Left lung (tissue), 10 donors: ENCODE results near the gene WIZ. TPM values are rescaled to one million over a fixed set of nuclear protein-coding genes. Genes with fewer than 3 reads are reported as not detected.

Source experiments
- ATAC-seq: fragments of 200-7000 bp; cut with Tn5 transposase; one replicate; pipeline ENCODE4 v1.9.1; 2020; ENCODE audit warnings: moderate library complexity
- DNase-seq, 4 donors: peaks; one replicate each; pipeline ENCODE4 v3.0.0-alpha.2; 2013 to 2020
- H3K27ac ChIP-seq, 2 donors: fragments of 200-600 bp; sonication (generic) in 1 of 2; one replicate each; pipeline versions ENCODE4 v1.5.0 to v1.8.0; 2020 to 2021
- H3K27me3 ChIP-seq, 2 donors: fragments of 200-600 bp; sonication (generic) in 1 of 2; one replicate each; pipeline versions ENCODE4 v1.5.0 to v1.8.0; 2020 to 2021
- H3K36me3 ChIP-seq, 2 donors: fragments of 200-600 bp; sonication (generic) in 1 of 2; one replicate each; pipeline versions ENCODE4 v1.5.0 to v1.8.0; 2020 to 2021
- H3K4me1 ChIP-seq, 2 donors: fragments of 200-600 bp; one replicate each; pipeline ENCODE4 v1.8.0; 2021
- H3K4me3 ChIP-seq, 2 donors: fragments of 200-600 bp; sonication (generic) in 1 of 2; one replicate each; pipeline versions ENCODE4 v1.5.0 to v1.8.0; 2020 to 2021; ENCODE audit warnings: mild to moderate bottlenecking in 1 of 2
- H3K9me3 ChIP-seq, 2 donors: fragments of 200-600 bp; sonication (generic) in 1 of 2; one replicate each; pipeline versions ENCODE4 v1.5.0 to v1.8.0; 2020 to 2021
- CTCF ChIP-seq, 2 donors: fragments of 200-600 bp; sonication (generic) in 1 of 2; IDR thresholded peaks; one replicate each; pipeline versions ENCODE4 v1.5.0 to v1.8.0; 2021; ENCODE audit warnings: antibody characterized with exemption in 2 of 2
- intact Hi-C, 2 donors: fragments of 100-400 bp; cut with DNase I; formaldehyde crosslinking; loops; one replicate each; pipeline versions ENCODE4 v1.11.2 to v1.14.2; 2022
- polyA plus RNA-seq, 6 donors: library from polyadenylated mRNA; unstranded; fragments of 120-200 nt; gene quantifications; one replicate each; pipeline ENCODE4 v1.2.1, GENCODE V29; 2013; ENCODE audit not compliant: insufficient read length in 6 of 6
- total RNA-seq, 2 donors: library from RNA; stranded (reverse); fragmentation: NEBNext Ultra II Directional; extraction: Animal tissue kit (Norgen Biotek cat#: 25700); gene quantifications; one replicate each; pipeline ENCODE4 v1.2.1, GENCODE V29; 2021
- donor health status: DM: no; HTN: yes; CAD: no.
- donor health status: DM: no; HTN: no; CAD: no.

Gene WIZ
- total and polyA plus RNA-seq, 8 donors = 21.5 to 36.4 (median 29.7) TPM

- H3K4me1 ChIP-seq = peaks cover 0 to 21% of the 10 kb centered on the region in 2 donors
- peaks cover 0 to 73% of the 10 kb centered on the region in 2 donors for H3K36me3 ChIP-seq
- ATAC-seq = no peak
- no peak for DNase-seq
- no peak for TF ChIP-seq CTCF (IDR thresholded peaks at IDR 0.05)
- H3K9me3 ChIP-seq = peaks cover 0 to 3% of the 10 kb centered on the region in 2 donors
- H3K27ac ChIP-seq = no peak overlapping the region
- H3K27me3 ChIP-seq = no peaks in the 10 kb centered on the region
- intact Hi-C loops = no loop called here
- H3K4me3 ChIP-seq = no peak overlapping the region
These were observed 25.6 kb downstream of the WIZ start for GRCh38 chr19:15424121-15424520.

DNA sequence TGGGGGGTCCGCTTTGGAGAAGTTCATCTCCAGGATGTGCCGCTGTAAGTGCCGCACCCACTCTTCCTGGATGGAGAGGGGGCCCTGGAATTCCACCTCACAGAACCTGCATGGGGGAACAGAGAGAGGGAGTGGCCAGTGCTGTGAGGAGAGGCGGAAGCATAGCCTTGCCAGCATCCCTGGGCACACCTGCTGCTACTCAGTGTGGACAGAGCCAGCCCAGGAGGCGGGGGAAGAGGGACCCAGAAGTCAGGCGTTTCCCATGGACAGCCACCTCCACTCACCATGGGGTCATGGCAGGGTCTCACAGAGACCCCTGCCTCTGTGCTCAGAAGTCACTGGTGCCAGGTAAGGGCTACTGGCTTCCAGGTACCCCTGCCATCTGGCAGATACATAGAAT, 26.6 kb downstream of the WIZ start:
- ATAC-seq (no peak), DNase-seq (no peak)
- no peaks in the 10 kb centered on the region for H3K27me3 ChIP-seq
- no peak overlapping the region for H3K4me3 ChIP-seq
- intact Hi-C loops = no loop called here
- H3K27ac ChIP-seq = no peak overlapping the region
- H3K36me3 ChIP-seq = peaks cover 0 to 65% of the 10 kb centered on the region in 2 donors
- peaks cover 0 to 22% of the 10 kb centered on the region in 2 donors for H3K4me1 ChIP-seq
- no peak for TF ChIP-seq CTCF (IDR thresholded peaks at IDR 0.05)
- peaks cover 0 to 3% of the 10 kb centered on the region in 2 donors for H3K9me3 ChIP-seq

GRCh38 chr19:15422296-15423075, 27.3 kb downstream of the WIZ start:
- Histone ChIP-seq H3K4me1 (peaks cover 3 to 28% of the 10 kb centered on the region in 2 donors), H3K27ac (peak overlapping the region; percentile 23 to 44), H3K36me3 (peaks cover 0 to 58% of the 10 kb centered on the region in 2 donors), H3K27me3 (no peaks in the 10 kb centered on the region), H3K9me3 (peaks cover 0 to 3% of the 10 kb centered on the region in 2 donors), H3K4me3 (no peak overlapping the region)
- intact Hi-C loops = no loop called here
- no peak for ATAC-seq
- no peak for TF ChIP-seq CTCF (IDR thresholded peaks at IDR 0.05)
- DNase-seq = no peak

GRCh38 chr19:15421721-15422260, 28.0 kb downstream of the WIZ start:
- Histone ChIP-seq H3K4me1 (peaks cover 9 to 35% of the 10 kb centered on the region in 2 donors), H3K36me3 (peaks cover 0 to 51% of the 10 kb centered on the region in 2 donors), H3K27me3 (no peaks in the 10 kb centered on the region), H3K9me3 (peaks cover 0 to 3% of the 10 kb centered on the region in 2 donors), H3K27ac (peak overlapping the region; percentile 23 to 44), H3K4me3 (no peak overlapping the region)
- DNase-seq (peak in 1 of 4 donors; percentile 65), ATAC-seq (no peak)
- no peak for TF ChIP-seq CTCF (IDR thresholded peaks at IDR 0.05)
- intact Hi-C loops = no loop called here

- Histone ChIP-seq H3K27me3 (no peaks in the 10 kb centered on the region), H3K9me3 (peaks cover 0 to 3% of the 10 kb centered on the region in 2 donors), H3K4me1 (peaks cover 9 to 41% of the 10 kb centered on the region in 2 donors), H3K4me3 (no peak overlapping the region), H3K27ac (peak overlapping the region in 1 of 2 donors; percentile 44), H3K36me3 (peaks cover 0 to 46% of the 10 kb centered on the region in 2 donors)
- DNase-seq = peak in 1 of 4 donors; percentile 30
- no peak for TF ChIP-seq CTCF (IDR thresholded peaks at IDR 0.05)
- intact Hi-C loops = no loop called here
- no peak for ATAC-seq
These were observed 28.5 kb downstream of the WIZ start for GRCh38 chr19:15421136-15421695.
